Ishikawa (cell line): ENCODE data around the gene IL23R.

ENCODE experiments used
- CEBPB ChIP-seq: IDR thresholded peaks from 2 replicates; pipeline ENCODE4 v1.6.1; 2012
- CREB1 ChIP-seq: IDR thresholded peaks from 2 replicates; pipeline ENCODE4 v1.6.1; 2012; ENCODE audit warnings: low read depth
- EGR1 ChIP-seq: IDR thresholded peaks from 2 replicates; pipeline ENCODE4 v1.6.1; 2012
- EP300 ChIP-seq: IDR thresholded peaks from 2 replicates; pipeline ENCODE4 v1.6.1; 2012; ENCODE audit warnings: borderline replicate concordance
- FOXM1 ChIP-seq: IDR thresholded peaks from 2 replicates; pipeline ENCODE4 v1.6.1; 2012; ENCODE audit warnings: low read depth, borderline replicate concordance
- NFIC ChIP-seq: IDR thresholded peaks from 2 replicates; pipeline ENCODE4 v1.6.1; 2012
- RAD21 ChIP-seq: IDR thresholded peaks from 2 replicates; pipeline ENCODE4 v1.6.1; 2012; ENCODE audit warnings: low read depth
- TAF1 ChIP-seq: IDR thresholded peaks from 2 replicates; pipeline ENCODE4 v1.6.1; 2012; ENCODE audit warnings: low read depth, mild to moderate bottlenecking
- TCF12 ChIP-seq: IDR thresholded peaks from 2 replicates; pipeline ENCODE4 v1.6.1; 2012; ENCODE audit warnings: low read depth
- TEAD4 ChIP-seq: IDR thresholded peaks from 2 replicates; pipeline ENCODE4 v1.6.1; 2012
- YY1 ChIP-seq: IDR thresholded peaks from 2 replicates; pipeline ENCODE4 v1.6.1; 2012; ENCODE audit warnings: low read depth
- ZBTB7A ChIP-seq: IDR thresholded peaks from 2 replicates; pipeline ENCODE4 v1.6.1; 2012; ENCODE audit warnings: low read depth
- TF ChIP-seq, protein P1 (sequence below): IDR thresholded peaks from 2 replicates; pipeline ENCODE4 v1.6.1; 2012
- TF ChIP-seq, protein P2 (sequence below): IDR thresholded peaks from 2 replicates; pipeline ENCODE4 v1.6.1; 2012; ENCODE audit warnings: low read depth, mild to moderate bottlenecking
- TF ChIP-seq, protein P3 (sequence below): IDR thresholded peaks from 2 replicates; pipeline ENCODE4 v1.6.1; 2012

Gene IL23R

DNA sequence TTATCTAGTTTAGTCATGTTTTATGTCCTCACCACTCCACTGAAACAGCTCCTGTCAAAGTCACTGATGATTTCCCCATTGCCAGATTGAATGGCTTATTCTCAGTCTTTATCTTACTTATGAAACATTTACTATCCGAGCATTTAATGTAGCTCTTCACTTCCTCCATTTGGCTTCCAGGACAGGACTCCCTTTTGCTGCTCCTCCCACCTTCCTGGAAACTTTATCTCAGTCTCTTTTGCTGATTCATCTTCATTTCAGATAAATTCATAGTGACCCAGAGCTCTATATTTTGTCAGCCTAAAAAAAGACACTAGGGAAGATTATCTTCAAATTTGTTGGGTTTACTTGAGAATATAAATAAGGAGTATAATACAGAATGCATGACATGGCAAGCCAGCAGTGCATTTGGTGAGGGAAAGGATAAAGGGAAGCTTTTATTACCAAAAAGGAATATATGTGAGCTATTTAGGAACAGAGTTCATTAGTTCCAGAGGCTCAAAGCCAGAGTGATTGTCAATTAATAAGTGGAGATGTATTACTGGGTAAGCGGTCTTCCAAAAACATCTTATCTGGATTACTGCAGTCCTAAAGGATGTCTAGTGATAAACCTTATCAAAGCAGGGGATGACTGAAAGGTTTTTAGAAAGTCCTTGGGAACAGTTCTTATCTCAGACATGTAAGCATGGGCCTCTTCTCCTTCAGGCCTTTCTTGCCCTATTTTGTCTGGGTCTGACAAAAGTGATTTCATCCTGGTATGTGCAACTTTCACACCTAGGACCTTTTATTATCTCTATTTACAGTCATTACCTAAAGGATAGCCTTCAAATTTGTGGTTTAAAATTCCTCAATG, 25.6 kb downstream of the IL23R start:
- no peak for TF ChIP-seq CEBPB

- no peak for TF ChIP-seq TAF1
- TF ChIP-seq NFIC, result no peak
- TF ChIP-seq, protein P1, sequence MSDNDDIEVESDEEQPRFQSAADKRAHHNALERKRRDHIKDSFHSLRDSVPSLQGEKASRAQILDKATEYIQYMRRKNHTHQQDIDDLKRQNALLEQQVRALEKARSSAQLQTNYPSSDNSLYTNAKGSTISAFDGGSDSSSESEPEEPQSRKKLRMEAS, result no peak
- no peak for TF ChIP-seq EP300
- no peak for TF ChIP-seq EGR1
- TF ChIP-seq TCF12, result no peak
- TF ChIP-seq, protein P2, sequence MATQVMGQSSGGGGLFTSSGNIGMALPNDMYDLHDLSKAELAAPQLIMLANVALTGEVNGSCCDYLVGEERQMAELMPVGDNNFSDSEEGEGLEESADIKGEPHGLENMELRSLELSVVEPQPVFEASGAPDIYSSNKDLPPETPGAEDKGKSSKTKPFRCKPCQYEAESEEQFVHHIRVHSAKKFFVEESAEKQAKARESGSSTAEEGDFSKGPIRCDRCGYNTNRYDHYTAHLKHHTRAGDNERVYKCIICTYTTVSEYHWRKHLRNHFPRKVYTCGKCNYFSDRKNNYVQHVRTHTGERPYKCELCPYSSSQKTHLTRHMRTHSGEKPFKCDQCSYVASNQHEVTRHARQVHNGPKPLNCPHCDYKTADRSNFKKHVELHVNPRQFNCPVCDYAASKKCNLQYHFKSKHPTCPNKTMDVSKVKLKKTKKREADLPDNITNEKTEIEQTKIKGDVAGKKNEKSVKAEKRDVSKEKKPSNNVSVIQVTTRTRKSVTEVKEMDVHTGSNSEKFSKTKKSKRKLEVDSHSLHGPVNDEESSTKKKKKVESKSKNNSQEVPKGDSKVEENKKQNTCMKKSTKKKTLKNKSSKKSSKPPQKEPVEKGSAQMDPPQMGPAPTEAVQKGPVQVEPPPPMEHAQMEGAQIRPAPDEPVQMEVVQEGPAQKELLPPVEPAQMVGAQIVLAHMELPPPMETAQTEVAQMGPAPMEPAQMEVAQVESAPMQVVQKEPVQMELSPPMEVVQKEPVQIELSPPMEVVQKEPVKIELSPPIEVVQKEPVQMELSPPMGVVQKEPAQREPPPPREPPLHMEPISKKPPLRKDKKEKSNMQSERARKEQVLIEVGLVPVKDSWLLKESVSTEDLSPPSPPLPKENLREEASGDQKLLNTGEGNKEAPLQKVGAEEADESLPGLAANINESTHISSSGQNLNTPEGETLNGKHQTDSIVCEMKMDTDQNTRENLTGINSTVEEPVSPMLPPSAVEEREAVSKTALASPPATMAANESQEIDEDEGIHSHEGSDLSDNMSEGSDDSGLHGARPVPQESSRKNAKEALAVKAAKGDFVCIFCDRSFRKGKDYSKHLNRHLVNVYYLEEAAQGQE, result no peak
- TF ChIP-seq CEBPB, result no peak
- TF ChIP-seq, protein P3, sequence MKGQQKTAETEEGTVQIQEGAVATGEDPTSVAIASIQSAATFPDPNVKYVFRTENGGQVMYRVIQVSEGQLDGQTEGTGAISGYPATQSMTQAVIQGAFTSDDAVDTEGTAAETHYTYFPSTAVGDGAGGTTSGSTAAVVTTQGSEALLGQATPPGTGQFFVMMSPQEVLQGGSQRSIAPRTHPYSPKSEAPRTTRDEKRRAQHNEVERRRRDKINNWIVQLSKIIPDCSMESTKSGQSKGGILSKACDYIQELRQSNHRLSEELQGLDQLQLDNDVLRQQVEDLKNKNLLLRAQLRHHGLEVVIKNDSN, result no peak
- TF ChIP-seq FOXM1, result no peak
- TF ChIP-seq TEAD4, result no peak
These were observed 26.6 kb downstream of the IL23R start for GRCh38 chr1:67192902-67193301.

- TF ChIP-seq, protein P1, result no peak
- TF ChIP-seq TEAD4, result no peak
- TF ChIP-seq, protein P2, result no peak
- TF ChIP-seq NFIC, result no peak
- no peak for TF ChIP-seq TAF1
- TF ChIP-seq CEBPB, result no peak
- no peak for TF ChIP-seq FOXM1
- TF ChIP-seq ZBTB7A, result no peak
- TF ChIP-seq RAD21, result no peak
- TF ChIP-seq TCF12, result no peak
These were observed 27.4 kb downstream of the IL23R start for GRCh38 chr1:67193704-67194103.

GRCh38 chr1:67194209-67194863, 28.1 kb downstream of the IL23R start:
- TF ChIP-seq TCF12, result no peak
- no peak for TF ChIP-seq TAF1
- TF ChIP-seq CEBPB, result no peak
- TF ChIP-seq, protein P2, result no peak
- no peak for TF ChIP-seq RAD21
- no peak for TF ChIP-seq NFIC
- no peak for TF ChIP-seq ZBTB7A
- TF ChIP-seq CREB1, result no peak
- no peak for TF ChIP-seq EP300
- no peak for TF ChIP-seq FOXM1
- no peak for TF ChIP-seq TEAD4
- no peak for TF ChIP-seq YY1
- no peak for TF ChIP-seq EGR1
- TF ChIP-seq, protein P3, result no peak

GRCh38 chr1:67200755-67201154, 34.5 kb downstream of the IL23R start:
- TF ChIP-seq, protein P2, result no peak
- no peak for TF ChIP-seq CEBPB
- TF ChIP-seq CREB1, result no peak
- TF ChIP-seq, protein P1, result no peak
- TF ChIP-seq RAD21, result no peak
